D721Med (cell line): Measurements from ENCODE around the gene XRCC2.

Experiments
- DNase-seq: peaks from one replicate; pipeline ENCODE4 v3.0.0; 2011; ENCODE audit warnings: low spot score; ENCODE audit not compliant: insufficient read length
- FAIRE-seq: peaks from 2 replicates; lab custom pipeline; 2011; peaks lifted over from hg19 to GRCh38; lab: Jason Lieb, UNC
- CTCF ChIP-seq: IDR thresholded peaks from 2 replicates; pipeline ENCODE4 v1.5.1; 2012; ENCODE audit warnings: mild to moderate bottlenecking, control low read depth; ENCODE audit not compliant: insufficient read depth; ENCODE audit errors: missing control alignments

The XRCC2 gene

GRCh38 chr7:152672626-152673025 is 3.3 kb downstream of the XRCC2 start:
- TF ChIP-seq CTCF: no peak
- DNase-seq (no peak), FAIRE-seq (no peak)

DNA sequence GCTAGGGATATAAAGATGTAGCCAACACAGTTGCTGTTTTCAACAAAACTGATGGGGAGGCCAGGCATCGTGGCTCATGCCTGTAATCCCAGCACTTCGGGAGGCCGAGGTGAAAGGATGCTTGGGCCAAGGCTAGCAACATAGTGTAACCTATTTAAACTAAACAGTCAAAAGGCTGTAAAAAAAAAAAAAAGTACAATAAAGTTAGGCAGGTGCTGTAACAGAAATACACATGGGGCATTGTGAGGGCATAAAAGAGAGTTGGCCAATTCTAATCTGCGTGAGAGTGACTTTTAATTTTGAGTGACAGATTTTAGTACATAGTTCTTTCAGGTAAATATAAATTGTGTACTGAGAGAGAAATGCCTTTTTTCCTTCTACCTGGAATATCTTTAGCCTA is 6.2 kb downstream of the XRCC2 start:
- FAIRE-seq (no peak), DNase-seq (no peak)
- no peak for TF ChIP-seq CTCF

GRCh38 chr7:152668975-152669374 is 7.0 kb downstream of the XRCC2 start:
- no peak for TF ChIP-seq CTCF
- no peak for FAIRE-seq
- DNase-seq: no peak

- TF ChIP-seq CTCF: no peak
- DNase-seq: no peak
- FAIRE-seq: no peak
Measured at GRCh38 chr7:152667958-152668357, 8.0 kb downstream of the XRCC2 start.

GRCh38 chr7:152666078-152666477 is 9.9 kb downstream of the XRCC2 start:
- no peak for DNase-seq
- FAIRE-seq: no peak
- no peak for TF ChIP-seq CTCF

DNA sequence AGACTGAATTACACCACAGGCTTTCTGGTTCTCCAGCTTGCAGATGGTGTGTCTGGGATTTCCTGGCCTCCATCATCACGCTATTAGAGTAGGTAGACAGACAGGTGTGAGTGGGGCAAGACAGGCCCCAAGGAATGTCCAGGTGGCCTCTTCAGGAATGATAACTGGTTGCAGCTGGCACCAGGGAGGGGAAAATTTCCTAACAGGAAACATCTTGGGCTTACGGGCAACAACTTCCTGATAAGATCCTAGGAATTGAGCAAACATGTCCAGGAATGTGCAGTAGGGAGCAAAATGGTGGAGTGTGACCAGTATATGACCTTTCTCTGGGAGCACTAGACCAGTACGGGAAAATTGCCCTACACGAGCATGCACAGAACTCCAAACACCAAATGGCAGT is 11.3 kb downstream of the XRCC2 start:
- DNase-seq (no peak), FAIRE-seq (no peak)
- no peak for TF ChIP-seq CTCF

- FAIRE-seq (no peak), DNase-seq (no peak)
- TF ChIP-seq CTCF: no peak
Measured at GRCh38 chr7:152663931-152664330, 12.0 kb downstream of the XRCC2 start.
